Omental fat pad (tissue), 4 donors: ENCODE results near the gene NSMCE1. TPM values are rescaled to one million over a fixed set of nuclear protein-coding genes. Genes with fewer than 3 reads are reported as not detected.

ENCODE experiments used
- ATAC-seq: fragments of 150-250 bp; one replicate; pipeline ENCODE4 v1.9.1; 2016; ENCODE audit warnings: mild to moderate bottlenecking, moderate library complexity; ENCODE audit not compliant: low FRiP score
- DNase-seq: peaks from one replicate; pipeline ENCODE4 v3.0.0-alpha.2; 2019; ENCODE audit warnings: low spot score
- total RNA-seq, 4 donors: library from RNA; depleted of rRNA; stranded (reverse); fragments of >200 nt; gene quantifications; one replicate each; pipeline ENCODE4 v1.1.0, GENCODE V29; 2016
- TF ChIP-seq, protein P1 (sequence below), 3 donors: fragments of 450-650 bp; IDR thresholded peaks; one replicate each; pipeline ENCODE4 v1.5.1; 2016 to 2017; ENCODE audit warnings: antibody characterized with exemption in 3 of 3, mild to moderate bottlenecking in 3 of 3, moderate library complexity in 2 of 3

The NSMCE1 gene
- total RNA-seq, 4 donors from 2014 or later = 30.3 to 53.0 (median 43.9) TPM

DNA sequence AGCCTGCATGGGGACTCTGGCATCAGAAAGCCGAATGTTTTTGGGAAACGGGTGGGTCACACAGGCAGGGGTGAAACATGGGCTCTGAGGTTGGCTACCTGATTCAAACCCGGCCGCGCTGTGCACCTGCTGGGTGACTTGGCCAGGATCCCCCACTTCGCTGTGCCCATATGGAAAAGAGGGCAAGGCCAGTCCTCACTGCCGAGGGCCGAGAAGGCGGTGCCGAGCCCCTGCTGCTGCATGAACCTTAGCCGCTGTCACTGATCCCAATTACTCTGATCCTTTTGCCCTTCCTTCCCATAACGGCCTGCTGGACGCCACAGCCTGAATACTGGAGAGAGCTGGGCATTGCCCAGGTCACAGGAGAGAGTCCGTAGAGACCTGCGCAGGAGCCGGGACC is 47.6 kb downstream of the NSMCE1 start:
- DNase-seq (no peak), ATAC-seq (no peak)
- TF ChIP-seq, protein P1, sequence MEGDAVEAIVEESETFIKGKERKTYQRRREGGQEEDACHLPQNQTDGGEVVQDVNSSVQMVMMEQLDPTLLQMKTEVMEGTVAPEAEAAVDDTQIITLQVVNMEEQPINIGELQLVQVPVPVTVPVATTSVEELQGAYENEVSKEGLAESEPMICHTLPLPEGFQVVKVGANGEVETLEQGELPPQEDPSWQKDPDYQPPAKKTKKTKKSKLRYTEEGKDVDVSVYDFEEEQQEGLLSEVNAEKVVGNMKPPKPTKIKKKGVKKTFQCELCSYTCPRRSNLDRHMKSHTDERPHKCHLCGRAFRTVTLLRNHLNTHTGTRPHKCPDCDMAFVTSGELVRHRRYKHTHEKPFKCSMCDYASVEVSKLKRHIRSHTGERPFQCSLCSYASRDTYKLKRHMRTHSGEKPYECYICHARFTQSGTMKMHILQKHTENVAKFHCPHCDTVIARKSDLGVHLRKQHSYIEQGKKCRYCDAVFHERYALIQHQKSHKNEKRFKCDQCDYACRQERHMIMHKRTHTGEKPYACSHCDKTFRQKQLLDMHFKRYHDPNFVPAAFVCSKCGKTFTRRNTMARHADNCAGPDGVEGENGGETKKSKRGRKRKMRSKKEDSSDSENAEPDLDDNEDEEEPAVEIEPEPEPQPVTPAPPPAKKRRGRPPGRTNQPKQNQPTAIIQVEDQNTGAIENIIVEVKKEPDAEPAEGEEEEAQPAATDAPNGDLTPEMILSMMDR (IDR thresholded peaks at IDR 0.05) = no peak

DNA sequence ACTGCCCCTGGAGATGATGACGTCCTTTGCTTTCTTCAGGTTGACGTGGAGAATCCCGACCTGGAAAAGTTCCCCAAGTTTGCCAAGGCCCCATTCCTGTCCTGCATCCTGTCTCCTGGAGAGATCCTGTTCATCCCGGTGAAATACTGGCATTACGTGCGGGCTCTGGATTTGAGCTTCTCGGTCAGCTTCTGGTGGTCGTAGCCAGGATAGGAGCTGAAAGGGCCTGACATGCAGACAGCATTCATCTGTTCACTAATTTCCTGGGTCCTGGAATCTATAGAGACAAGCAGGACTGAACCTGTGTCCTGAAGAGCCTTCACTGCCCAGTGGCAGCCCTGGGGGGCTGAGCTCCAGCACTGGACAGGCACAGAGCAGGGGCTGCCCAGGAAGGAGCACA is 48.0 kb downstream of the NSMCE1 start:
- ATAC-seq = no peak
- TF ChIP-seq, protein P1 (IDR thresholded peaks at IDR 0.05) = no peak
- no peak for DNase-seq

DNA sequence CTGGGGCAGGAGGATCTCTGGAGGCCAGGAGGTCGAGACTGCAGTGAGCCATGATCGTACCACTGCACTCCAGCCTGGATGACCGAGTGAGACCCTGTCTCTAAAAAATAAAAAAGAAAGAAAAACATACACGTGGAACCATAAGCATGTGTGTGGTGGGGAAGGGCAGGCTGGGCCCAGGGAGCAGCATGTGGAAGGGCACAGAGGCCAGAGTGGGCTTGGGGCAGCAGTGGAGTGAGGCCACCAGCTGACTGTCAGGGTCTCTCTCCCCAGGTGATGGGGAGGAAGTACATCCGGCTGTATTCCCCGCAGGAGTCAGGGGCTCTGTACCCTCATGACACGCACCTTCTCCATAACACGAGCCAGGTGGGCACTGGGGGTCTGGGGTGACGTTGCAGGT is 48.5 kb downstream of the NSMCE1 start:
- ATAC-seq = no peak

DNA sequence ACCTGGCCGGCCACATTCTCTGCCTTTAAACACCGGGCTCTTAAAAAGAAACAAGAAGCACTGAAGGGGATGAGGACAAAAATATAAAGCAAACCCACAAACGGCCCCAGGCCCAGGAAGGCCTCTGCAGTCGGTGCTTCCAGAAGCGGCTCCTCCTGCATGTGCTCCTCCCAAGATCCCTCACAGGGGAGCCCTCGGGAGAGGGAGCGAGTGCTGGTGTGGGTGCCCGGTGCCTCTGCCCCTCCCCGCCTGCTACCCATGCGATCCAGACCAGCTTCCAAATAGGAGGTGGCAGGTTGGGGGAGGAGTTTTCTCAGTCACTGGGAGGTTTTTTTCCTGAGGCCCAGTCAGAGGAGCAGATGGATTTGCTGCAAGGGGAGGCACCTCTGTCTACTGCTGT is 49.4 kb downstream of the NSMCE1 start:
- TF ChIP-seq, protein P1 (IDR thresholded peaks at IDR 0.05) = no peak
- DNase-seq (no peak), ATAC-seq (no peak)

More for the DNA sequence above, 48.5 kb downstream of the NSMCE1 start:
- TF ChIP-seq, protein P1 (IDR thresholded peaks at IDR 0.05) = no peak
- no peak for DNase-seq

DNA sequence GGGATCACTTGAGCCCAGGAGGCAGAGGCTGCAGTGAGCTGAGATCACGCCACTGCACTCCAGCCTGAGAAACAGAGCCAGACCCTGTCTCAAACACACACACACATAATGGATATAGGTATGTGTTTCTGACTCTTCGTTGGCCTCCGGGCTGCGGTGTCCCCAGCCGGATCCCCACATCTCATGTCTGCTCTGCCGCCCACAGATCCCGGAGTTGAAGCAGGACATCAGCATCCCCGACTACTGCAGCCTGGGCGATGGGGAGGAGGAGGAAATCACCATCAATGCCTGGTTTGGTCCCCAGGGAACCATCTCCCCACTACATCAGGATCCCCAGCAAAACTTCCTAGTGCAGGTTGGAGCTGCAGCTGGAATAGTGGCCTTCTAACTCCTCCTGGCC is 49.8 kb downstream of the NSMCE1 start:
- ATAC-seq (no peak), DNase-seq (no peak)
- TF ChIP-seq, protein P1 (IDR thresholded peaks at IDR 0.05) = no peak

DNA sequence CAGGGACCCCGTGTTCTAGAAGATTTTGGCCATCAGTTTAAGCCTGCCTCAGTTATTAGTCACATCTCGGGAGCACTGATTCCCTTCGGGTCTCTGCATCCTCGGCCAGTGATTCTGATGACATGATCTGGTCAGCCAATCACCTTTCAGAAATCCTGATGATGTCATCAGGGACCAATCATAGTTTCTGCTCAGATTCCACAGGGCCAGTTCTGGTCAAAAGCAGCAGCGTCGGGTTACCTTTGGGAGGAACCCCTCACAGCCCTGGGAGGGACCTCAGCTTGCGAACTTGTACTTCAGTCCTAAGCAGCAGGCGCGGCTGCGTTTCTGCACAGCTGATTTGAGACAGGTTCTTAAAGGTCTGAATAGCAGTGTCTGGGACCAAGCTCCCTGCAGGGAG is 51.3 kb downstream of the NSMCE1 start:
- DNase-seq (no peak), ATAC-seq (peak; percentile 43)
- TF ChIP-seq, protein P1 (IDR thresholded peaks at IDR 0.05) = no peak

DNA sequence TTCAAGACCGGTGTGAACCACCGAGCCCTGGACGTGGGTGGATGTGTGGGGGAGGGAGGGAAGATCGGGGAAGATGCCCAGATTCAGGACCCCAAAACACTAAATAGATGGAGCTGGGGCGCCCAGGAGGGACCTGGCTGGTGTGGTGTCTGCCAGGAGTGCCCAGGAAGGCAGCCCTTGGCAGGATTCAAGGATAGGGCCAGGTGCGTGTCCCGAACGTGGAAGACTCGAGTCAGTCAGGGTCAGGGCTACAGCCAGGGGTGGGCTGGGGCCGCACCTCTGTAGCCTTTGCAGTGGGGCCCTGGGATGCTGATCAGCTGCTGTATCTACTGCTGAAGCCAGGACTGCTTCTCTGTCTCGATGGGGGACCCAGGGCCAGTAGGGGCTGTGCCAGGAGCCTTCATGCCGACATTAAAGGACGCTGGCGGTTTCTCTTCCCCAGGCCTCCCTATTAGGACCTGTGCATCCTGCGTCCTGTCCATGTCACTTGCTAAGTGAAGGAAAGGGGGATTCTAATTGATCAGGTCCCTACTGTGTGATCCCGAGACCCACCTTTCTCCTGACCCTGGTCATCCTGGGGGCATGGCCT is 52.2 kb downstream of the NSMCE1 start:
- ATAC-seq = no peak
- TF ChIP-seq, protein P1 (IDR thresholded peaks at IDR 0.05) = no peak
- DNase-seq = no peak
